Spleen (tissue), 7 donors: ENCODE results near the gene STYK1.

Source experiments
- CTCF ChIP-seq, 11 experiments: fragments of 200-600 bp in 7 of 11; fragments of 450-650 bp in 4 of 11; sonication (generic) in 4 of 11; IDR thresholded peaks in 8 of 11; conservative IDR thresholded peaks in 3 of 11; 1 replicate in 7 of 11; 2 replicates in 4 of 11; pipeline versions ENCODE4 v1.4.0 to v1.8.0; 2016 to 2021; ENCODE audit warnings: antibody characterized with exemption in 11 of 11, inconsistent platforms in 4 of 11, mild to moderate bottlenecking in 1 of 11
- POLR2A ChIP-seq, 3 donors: fragments of 450-650 bp; IDR thresholded peaks; one replicate each; pipeline ENCODE4 v1.5.1; 2017; ENCODE audit warnings: antibody characterized with exemption in 3 of 3, mild to moderate bottlenecking in 1 of 3
- POLR2AphosphoS5 ChIP-seq, 3 donors: sonication (generic); formaldehyde crosslinking; IDR thresholded peaks; one replicate each; pipeline ENCODE4 v1.5.1; 2017; ENCODE audit warnings: antibody characterized with exemption in 3 of 3
- donor health status: DM: no; HTN: no; CAD: no; lungs with moderate emphysema.
- donor health status: DM: no; HTN: no; CAD: no.
- donor health status: DM: no; HTN: no; CAD: no.

GRCh38 chr12:10620078-10620779, 53.6 kb downstream of the STYK1 start:
- TF ChIP-seq POLR2AphosphoS5 (IDR thresholded peaks at IDR 0.05) (no peak), CTCF (IDR thresholded peaks at IDR 0.05 in 8 of 11, conservative IDR thresholded peaks at IDR 0.05 in 3 of 11) (no peak), POLR2A (IDR thresholded peaks at IDR 0.05) (no peak)
